Retinal pigment epithelial cell (primary cell): ENCODE data around the gene PNPLA5.

ENCODE experiments used
- DNase-seq: peaks from one replicate; pipeline ENCODE4 v3.0.0-alpha.2; 2010; ENCODE audit warnings: low read depth
- H3K4me3 ChIP-seq: 2 replicates; pipeline ENCODE4 v1.5.1; 2011; ENCODE audit warnings: mild to moderate bottlenecking, low read length, control low read depth, moderate library complexity
- TF ChIP-seq, protein P1 (sequence below): conservative IDR thresholded peaks from 2 replicates; pipeline ENCODE4 v1.5.1; 2011; ENCODE audit warnings: low read depth, low read length, control low read depth, inconsistent platforms

Gene PNPLA5

DNA sequence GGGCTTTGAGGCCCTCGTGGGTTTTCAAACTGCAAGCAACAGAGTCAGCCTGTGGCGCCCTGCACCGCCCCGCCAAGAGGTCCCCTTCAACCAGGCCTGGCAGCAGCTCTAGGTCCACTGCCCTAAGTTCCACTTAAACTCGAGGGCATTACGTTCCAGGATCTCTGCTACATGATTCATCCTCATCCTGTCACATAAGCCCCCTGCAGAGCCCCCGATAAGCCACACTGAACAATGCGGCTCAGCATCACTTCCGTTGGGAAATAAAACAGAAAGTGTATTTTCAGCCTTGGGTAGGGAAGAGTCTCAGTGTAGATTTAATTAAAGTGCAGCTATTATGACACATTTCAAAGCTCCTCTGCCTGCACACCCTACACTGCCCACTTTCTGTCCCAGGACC is 54.1 kb downstream of the PNPLA5 start:
- no peak overlapping the region for H3K4me3 ChIP-seq
- DNase-seq: no peak
- TF ChIP-seq, protein P1, sequence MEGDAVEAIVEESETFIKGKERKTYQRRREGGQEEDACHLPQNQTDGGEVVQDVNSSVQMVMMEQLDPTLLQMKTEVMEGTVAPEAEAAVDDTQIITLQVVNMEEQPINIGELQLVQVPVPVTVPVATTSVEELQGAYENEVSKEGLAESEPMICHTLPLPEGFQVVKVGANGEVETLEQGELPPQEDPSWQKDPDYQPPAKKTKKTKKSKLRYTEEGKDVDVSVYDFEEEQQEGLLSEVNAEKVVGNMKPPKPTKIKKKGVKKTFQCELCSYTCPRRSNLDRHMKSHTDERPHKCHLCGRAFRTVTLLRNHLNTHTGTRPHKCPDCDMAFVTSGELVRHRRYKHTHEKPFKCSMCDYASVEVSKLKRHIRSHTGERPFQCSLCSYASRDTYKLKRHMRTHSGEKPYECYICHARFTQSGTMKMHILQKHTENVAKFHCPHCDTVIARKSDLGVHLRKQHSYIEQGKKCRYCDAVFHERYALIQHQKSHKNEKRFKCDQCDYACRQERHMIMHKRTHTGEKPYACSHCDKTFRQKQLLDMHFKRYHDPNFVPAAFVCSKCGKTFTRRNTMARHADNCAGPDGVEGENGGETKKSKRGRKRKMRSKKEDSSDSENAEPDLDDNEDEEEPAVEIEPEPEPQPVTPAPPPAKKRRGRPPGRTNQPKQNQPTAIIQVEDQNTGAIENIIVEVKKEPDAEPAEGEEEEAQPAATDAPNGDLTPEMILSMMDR: no peak

DNA sequence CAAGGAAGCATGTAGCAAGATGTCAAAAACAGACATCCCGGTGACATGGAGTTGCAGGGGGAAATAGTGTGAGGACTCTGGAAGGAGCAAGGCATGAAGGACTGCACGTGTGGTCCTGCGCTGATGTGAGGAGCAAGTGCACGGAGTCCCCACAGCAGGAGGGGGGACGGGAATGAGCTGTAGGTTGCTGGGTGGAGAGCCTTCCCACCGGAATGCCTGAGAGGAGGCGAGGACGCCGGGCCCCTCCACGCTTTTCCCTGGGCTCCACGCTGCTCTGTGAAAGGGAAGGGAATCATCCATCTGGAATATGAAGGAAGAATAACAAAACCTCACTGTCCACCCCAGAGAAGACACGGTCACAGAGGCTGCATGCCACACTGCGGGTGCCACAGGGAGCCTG is 56.1 kb downstream of the PNPLA5 start:
- TF ChIP-seq, protein P1: no peak
- DNase-seq: no peak
- H3K4me3 ChIP-seq: no peak overlapping the region

DNA sequence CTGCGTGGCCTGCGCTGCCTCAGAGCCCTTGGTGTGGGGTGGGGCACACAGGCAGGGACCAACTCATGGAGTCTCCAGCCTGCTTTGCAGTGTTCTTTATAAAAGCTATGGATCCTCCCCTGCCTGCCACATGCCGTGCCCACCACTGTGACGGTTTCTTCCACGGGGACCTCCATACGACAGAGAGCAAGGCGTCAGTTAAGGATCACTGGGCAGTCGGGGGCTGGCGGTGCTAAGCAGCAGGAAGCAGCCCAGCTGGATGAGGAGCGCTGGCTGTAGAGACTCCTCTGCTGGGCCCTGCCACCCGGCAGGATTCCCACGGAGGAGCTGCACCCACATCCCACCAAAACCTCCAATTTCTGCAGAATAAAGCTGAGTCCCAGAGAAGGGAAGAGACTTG is 56.6 kb downstream of the PNPLA5 start:
- no peak for DNase-seq
- H3K4me3 ChIP-seq: no peak overlapping the region
- TF ChIP-seq, protein P1: no peak

DNA sequence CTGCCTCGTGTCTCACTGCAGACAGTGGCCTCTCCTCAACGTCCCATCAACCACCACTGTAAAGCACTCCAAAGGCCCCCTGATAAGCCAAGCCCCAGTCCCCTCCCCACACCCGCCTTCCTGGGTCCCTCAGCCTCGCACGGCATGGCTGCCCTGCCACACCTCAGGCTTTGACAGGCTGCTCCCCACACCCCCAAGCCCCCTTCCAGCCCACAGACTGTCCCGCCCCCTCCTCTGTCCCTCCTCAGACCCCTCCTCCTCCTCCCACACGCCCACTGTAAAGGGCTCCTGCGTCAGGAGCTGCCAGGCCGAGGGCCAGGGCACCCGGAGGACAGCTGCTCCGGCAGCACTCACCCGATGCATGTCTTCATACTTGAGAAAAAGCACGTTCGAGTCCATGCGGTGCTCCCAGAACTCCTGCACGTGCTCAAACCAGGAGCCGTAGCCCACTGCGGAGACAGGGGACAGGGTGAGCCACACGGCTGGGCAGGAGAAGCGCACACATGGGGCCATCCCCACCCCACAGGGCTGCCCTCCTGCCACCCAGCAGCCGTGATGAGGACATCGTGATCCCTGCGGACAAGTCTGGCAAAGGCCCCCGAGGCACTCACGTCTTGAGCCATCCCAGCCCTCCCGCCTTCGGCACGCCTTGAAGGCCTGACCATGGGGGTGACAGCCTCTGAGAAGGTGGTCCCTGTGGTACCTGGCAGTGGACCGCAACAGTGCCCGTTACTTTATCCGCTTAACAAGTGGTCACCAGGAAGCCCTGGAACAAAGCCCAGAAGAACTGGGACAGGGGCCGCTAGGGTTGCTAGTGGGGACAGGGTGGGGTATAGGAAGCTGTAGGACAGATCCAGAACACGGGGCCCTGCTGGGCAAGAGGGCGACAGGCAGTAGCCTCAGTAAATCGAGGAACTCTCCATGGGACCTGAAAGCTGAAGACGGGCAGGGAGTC is 58.2 kb downstream of the PNPLA5 start:
- no peak for DNase-seq
- H3K4me3 ChIP-seq: no peak overlapping the region
- TF ChIP-seq, protein P1: no peak

DNA sequence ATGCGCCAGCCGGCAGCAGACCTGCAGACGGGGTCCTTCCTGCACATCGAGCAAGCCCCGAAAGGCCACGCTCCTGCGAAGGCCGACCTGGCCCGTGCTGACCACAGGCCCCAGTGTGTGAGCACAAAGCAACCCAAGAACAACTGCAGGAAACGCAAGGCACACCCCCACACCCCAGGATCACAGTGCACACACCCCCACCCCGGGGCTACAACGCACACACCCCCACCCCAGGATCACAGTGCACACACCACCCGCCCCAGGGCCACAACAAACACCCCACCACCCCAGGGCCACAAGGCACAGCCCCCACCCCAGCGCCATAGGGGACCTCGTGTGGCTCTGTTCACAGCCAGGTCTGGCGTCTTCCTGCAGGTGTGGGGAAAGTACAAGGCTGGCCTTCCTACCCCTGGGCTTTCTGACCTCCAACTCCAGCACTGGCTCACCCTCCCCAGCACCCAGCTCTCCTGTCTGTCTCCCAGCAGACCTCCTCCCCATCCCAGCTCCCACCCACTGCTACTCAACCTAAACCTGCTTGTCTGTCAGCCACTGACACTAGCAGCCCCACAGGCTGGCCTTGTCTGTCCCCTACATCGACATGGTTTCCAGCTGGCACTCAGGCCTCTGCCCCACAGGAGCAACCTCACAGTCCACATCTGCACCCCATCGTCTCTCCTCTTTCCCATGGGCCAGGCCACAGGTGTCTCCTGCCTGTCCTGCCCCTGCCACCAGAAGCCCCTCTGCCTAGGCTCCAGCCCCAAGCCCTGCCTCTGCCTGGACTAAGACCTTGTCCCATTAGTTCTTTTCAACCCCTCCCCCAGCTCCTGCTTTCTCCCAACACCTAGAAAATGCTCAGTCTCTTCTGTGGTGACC is 59.2 kb downstream of the PNPLA5 start:
- H3K4me3 ChIP-seq: no peak overlapping the region
- TF ChIP-seq, protein P1: no peak
- no peak for DNase-seq

DNA sequence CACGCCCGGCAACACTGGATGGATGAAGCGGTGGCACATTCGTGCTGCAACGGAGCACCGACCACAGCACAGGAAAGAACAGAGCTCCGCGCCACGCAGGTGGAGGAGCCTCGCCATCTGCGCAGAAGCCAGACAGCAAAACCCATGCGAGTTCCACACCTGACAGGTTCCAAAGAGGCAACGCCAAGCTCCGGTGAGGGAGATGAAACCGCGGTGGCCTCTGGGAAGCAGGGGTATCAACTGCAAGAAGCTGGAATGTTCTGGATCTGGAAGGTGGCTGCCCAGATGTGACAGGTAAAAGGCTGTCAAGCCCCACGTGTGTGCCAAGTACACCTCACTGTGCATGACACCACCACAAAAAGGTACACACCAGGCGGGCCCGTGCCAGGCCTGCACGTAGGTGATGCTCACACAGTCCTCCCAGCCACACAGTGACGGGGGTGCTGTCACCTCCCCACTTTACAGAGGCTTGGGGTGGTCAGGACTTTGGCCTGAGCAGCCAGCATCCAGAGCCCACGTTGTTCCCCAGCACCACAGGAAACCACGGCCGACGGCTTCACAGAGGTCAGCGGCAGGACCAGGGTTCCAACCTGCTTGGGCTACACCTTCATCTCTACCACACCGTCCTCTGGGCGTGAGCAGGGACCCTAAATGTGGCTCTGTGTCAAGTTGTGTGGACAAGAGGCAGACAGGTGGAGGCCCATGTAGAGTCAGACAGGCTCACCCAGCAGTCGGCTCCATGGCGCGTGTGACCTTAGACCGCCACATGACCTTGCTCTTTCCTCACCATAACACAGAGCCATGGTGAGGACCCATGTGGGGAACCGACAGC is 60.0 kb downstream of the PNPLA5 start:
- no peak overlapping the region for H3K4me3 ChIP-seq
- TF ChIP-seq, protein P1: no peak
- DNase-seq: no peak
